Right ventricle myocardium superior (tissue), 1 donor: ENCODE data around the gene CLPSL2. TPM values are rescaled to one million over a fixed set of nuclear protein-coding genes. Genes with fewer than 3 reads are reported as not detected.
"Not testable (repeated sequence)": the region's sequence is repeated elsewhere in the genome, so short reads cannot be mapped to it uniquely, and the experiment has no call there.

Experiments used
- ATAC-seq: fragments of 200-7000 bp; cut with Tn5 transposase; one replicate; pipeline ENCODE4 v1.9.1; 2020; ENCODE audit warnings: mild to moderate bottlenecking; ENCODE audit not compliant: poor library complexity
- DNase-seq: peaks from one replicate; pipeline ENCODE4 v3.0.0-alpha.2; 2020
- intact Hi-C: fragments of 100-400 bp; cut with DNase I; formaldehyde crosslinking; loops from one replicate; pipeline ENCODE4 v1.11.2; 2022
- long read RNA-seq: library from polyadenylated mRNA; unstranded; transcript quantifications from one replicate; pipeline ENCODE4 v2.0.0, GENCODE V29; 2021
- total RNA-seq: library from RNA; stranded (reverse); fragmentation: NEBNext Ultra II Directional; extraction: Animal tissue kit (Norgen Biotek cat#: 25700); gene quantifications from one replicate; pipeline ENCODE4 v1.2.1, GENCODE V29; 2021
- donor health status: DM: no; HTN: yes; CAD: no; lungs with severe emphysema.

The CLPSL2 gene, protein sequence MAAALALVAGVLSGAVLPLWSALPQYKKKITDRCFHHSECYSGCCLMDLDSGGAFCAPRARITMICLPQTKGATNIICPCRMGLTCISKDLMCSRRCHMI
- total RNA-seq, result not detected
- long read RNA-seq, result 0 reads

DNA sequence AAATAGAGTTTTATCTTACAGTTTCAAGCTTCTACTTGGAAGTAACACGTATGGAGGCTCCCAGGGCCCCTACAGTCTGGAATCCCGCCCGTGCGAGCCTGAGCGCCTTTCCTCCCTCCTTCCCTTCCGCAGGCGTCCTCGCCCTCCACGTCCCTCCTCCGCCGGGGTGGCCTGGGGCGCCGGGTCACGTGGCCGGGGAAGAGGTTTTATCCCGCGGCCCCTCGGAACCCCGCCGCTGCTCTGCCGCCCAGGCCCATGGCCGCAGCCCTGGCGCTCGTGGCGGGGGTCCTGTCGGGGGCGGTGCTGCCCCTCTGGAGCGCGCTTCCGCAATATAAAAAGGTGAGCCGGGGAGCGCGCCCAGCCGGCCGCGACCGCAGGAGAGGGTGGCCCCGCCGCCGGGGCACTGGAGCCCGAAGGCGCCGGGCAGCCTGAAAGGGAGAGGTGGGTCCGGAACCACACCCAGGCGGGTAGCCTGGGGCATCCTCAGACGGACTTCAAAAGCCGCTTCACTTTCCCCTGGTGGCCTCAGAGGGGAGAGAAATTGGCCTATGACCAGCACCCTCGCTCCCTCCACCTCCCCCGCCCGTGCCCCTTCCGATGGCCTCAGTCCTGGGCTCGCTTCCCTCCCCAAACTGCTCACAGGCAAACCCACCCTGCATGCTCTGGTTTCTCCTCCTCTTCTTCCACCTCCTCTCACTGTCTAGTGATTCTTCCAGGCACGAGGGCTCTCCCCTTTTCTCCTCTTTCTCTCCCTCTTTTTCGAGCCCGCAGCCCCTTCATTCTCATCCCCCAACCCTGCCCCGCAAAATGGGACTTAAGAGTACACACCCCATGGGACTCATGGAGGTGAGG lies at the start of gene CLPSL2:
Gene CLPSL2, plus strand, starts transcription at position 235 of the 852 bp plus-strand sequence. Its CDS starts 21 bp downstream, at position 256.
- DNase-seq, result no peak
- peak; percentile 22 for ATAC-seq

DNA sequence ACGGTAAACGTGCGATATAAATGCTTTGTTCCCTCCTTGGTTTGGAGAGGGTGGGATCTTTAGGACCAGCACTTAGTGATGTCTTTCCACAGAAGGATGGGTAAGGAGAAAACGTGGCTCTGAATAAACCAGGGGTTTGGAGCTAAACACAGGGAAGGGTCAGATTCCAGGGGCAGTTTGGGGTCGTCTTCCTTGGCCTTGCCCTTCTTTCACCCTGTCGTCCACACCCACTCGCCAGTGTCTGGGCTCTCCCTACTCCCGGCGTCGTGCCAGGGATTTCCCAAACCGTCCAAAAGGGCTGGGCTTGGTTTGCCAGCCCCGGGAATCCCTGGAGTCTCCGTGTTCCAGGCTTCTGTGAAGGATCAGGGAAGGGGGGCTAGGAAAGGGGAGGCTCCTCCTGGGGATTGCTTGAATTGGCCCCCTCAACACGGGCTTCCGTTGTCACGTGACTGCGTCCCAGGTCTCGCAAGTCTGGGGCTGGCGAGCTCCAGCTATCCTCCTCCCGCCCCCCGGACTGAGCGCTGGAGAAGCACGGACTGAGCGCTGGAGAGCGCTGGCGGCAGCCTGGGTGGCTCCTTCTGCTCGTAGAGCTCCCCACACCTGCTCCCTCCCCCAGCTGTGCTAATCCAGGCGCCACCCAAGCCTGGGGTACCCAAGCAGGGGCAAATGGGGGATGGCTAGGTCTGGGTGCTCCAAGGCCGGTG lies 49.0 kb upstream of the CLPSL2 start:
- intact Hi-C loops, result no loop called here
- DNase-seq (peak; percentile 93), ATAC-seq (peak; percentile 31)

More for the DNA sequence above, at the start of gene CLPSL2:
- intact Hi-C loops, result no loop called here

GRCh38 chr6:35727935-35728682 lies 48.3 kb upstream of the CLPSL2 start:
- DNase-seq (peak; percentile 97), ATAC-seq (peak; percentile 66)
- intact Hi-C loops, result loop anchor here (2.0 kb wide), 1 partner anchor 39 kb away; the partner anchor contains the start of gene FKBP5

GRCh38 chr6:35728683-35729678 lies 47.4 kb upstream of the CLPSL2 start:
- intact Hi-C loops, result loop anchor here (2.0 kb wide), 1 partner anchor 40 kb away; the partner anchor contains the start of gene FKBP5
- peak; percentile 1 for ATAC-seq

DNA sequence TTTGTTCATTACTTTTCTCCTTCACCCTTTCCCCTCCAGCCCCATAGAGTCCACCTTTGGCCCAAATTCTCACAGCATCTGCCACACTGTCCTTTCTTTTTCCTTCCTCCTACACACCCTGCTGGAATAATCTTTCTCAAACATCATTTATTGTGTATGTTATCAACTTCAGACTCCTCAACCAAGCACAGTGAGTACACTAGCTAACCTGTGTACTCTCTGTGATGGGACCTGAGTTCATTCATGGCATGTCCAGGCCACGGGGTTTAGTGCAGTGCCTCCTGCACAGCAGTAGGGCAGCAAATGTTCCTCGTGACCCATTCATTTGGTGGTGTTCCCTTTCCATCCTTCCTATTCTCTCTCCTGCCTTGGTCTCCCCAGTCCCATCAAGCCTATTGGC lies 46.7 kb upstream of the CLPSL2 start:
- DNase-seq (no peak), ATAC-seq (no peak)
- intact Hi-C loops, result loop anchor here (2.0 to 5.0 kb wide), 2 partner anchors 41 to 127 kb away; partner anchors contain the start of gene FKBP5

More at GRCh38 chr6:35728683-35729678, 47.4 kb upstream of the CLPSL2 start:
- DNase-seq, result peak; percentile 83

DNA sequence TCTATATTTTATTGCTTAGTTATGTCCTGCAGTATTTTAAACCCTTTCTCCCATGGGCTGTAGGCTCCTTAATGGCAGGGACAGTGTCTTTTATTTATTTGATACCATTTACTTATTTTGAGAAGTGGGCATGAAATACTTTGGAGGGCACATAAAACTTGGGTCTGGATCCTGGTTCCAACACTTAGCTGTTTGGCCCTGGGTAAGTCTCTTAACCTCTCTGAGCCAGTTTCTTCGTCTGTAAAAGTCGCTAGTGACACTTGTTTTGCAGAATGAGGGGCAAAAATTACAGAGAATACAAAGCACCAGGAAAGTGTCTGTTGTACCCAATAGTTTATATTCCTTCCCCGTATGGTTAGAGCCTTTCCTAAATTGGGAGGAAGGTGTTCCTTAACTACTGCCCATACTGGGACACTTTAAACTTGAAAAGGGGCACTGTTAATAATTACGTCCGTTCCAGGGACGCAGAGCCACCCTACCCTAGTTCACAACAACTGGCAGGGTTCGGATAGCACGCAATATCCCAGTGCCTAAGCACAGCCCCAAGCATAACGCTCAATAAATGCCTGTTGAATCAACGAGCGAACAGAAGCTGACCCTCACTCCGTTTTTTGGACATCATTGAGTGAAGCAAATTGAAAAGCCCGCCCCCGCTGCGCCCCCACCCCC lies 45.5 kb upstream of the CLPSL2 start:
- DNase-seq (no peak), ATAC-seq (no peak)
- intact Hi-C loops, result loop anchor here (5.0 kb wide), 1 partner anchor 129 kb away; no protein-coding TSS in a partner anchor

GRCh38 chr6:35731414-35731735 lies 45.0 kb upstream of the CLPSL2 start:
- peak; percentile 99 for DNase-seq
- intact Hi-C loops, result loop anchor here (5.0 kb wide), 1 partner anchor 129 kb away; no protein-coding TSS in a partner anchor
- peak; percentile 61 for ATAC-seq

DNA sequence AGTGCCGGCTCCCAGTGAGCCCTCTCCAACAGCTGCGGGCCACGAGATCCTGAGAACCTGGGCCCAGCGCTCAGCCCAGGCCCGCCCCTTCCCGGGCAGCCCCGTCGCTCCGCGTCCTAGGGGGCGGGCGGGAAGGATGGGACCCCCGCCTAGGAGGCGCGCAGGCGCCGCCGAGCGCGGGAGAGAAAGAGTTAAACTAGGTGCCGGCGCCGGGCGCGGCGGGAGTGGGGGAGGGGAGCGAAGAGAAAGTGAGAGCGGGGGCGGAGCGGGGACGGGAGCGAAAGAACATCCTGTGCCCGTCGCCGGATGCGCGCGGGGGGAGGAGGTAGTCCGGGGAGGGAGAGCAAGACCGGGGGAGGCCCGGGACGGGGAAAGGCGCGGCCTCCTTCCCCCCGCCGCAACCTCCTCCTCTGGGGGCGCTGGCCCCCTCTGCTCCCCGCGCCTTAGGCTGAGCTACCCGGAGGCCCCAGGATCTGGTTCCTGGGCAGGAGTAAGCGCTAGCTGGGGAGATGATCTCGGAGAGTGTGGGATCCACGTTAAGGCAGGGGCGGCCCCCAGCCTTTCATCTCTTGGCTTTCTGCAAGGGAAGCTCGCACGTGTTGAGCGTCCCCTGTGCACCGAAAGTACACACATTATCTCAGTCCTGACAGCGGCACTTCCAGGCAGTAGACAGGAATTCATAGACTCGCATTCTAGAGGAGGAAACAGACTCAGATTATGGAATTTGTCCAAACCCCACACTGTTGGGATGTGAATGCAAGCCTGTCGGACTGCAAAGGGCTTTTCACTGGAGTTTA lies 44.5 kb upstream of the CLPSL2 start:
- ATAC-seq (peak; percentile 72), DNase-seq (peak; percentile 99)
- intact Hi-C loops, result loop anchor here (5.0 kb wide), 1 partner anchor 130 kb away; no protein-coding TSS in a partner anchor

DNA sequence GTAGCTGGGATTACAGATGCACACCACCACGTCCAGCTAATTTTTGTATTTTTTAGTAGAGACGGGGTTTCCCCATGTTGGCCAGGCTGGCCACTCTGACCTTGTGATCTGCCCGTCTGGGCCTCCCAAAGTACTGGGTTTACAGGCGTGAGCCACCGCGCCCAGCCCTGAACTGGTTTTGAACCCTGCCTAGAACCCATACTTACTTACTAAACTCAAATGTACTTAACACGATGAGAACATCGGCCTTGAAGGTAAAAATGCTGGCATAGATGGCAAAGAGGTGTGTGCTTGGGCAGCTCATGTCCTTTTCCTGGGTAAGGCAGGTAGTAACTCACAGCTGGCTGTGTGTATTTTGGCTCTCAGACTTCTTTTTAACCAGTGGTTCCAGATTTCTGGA lies 42.8 kb upstream of the CLPSL2 start:
- DNase-seq (no peak), ATAC-seq (no peak)
- intact Hi-C loops, result loop anchor here (5.0 kb wide), 1 partner anchor 131 kb away; no protein-coding TSS in a partner anchor

DNA sequence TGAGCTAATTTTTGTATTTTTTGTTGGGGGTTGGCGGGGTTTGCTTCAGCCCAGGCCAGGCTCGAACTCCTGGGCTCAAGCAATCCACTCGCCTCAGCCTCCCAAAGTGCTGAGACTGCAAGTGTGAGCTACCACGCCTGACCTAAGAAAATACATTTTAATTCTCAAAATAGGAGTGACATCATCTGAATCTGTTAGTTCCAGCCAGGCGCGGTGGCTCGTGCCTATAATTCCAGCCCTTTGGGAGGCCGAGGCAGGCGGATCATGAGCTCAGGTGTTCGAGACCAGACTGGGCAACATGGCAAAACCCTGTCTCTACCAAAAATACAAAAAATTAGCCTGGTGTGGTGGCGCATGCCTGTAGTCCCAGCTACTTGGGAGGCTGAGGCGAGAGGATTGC lies 42.1 kb upstream of the CLPSL2 start:
- not testable (repeated sequence) for ATAC-seq
- intact Hi-C loops, result loop anchor here (5.0 kb wide), 1 partner anchor 132 kb away; no protein-coding TSS in a partner anchor

DNA sequence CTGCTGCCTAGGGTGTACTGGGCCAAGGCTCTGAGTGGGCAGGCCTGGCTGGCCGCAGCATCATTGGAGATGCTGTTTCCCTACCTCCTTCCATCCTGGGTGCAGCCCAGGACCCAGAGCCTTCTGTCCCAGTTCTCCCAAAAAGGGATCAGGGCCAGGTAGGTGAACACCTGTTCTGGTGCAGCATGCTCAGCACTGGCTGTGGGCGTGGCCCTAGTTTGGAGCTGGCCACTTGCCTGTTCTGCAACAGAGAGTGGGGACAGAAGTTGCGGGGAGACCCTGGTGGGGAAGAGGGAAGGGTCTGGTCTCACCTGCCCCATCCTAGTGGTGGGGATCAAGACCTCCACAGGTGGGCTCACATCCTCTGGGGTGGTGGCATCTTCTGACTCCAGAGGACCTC lies 40.9 kb upstream of the CLPSL2 start:
- no peak for DNase-seq
- intact Hi-C loops, result no loop called here
- ATAC-seq, result no peak

More for the DNA sequence above, 42.1 kb upstream of the CLPSL2 start:
- not testable (repeated sequence) for DNase-seq

DNA sequence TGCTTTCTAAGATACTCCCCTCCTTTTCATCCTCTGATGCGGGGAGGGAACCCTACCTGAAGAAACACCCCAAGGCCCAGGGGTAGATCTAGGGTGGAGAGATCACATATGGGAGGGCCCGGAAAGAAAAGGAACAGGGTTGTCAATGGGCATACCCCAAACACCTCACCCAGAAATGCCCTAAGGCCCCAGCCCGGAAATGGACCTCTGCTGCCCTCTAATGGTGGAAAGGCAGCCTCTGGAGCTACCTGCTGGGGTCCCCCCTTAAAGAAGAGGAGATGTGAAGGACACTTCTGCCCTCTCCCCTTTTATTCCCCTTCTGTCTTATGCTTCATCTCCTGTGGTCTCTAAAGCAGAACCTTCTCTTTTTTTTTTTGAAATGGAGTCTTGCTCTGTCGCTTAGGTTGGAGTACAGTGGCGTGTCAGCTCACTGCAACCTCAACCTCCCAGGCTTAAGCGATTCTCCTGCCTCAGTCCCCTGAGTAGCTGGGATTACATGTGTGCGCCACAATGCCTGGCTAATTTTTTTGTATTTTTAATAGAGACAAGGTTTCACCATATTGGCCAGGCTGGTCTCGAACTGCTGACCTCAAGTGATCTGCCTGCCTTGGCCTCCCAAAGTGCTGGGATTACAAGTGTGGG lies 40.0 kb upstream of the CLPSL2 start:
- intact Hi-C loops, result loop anchor here (1.0 to 2.0 kb wide), 2 partner anchors 153 to 214 kb away; no protein-coding TSS in a partner anchor
- peak; percentile 48 for ATAC-seq
- DNase-seq, result peak; percentile 84

DNA sequence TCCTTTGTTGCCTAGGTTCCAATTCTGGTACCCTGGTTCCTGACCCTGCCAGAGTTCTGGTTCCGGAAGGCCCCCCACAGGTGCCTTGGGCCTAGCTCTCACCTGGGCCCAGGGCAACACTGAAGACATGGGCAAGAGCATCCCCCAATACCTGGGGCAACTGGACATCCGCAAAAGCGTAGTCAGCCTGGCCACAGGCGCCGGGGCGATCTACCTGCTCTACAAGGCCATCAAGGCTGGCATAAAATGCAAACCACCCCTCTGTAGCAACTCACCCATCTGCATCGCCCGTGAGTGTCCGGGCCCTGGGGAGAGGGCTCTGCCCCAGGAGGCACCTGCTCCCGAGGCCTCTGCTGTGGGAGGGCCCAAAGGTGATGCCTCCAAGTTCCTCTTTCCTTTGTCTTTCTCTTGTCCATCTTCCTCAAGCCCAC lies 39.4 kb upstream of the CLPSL2 start, which contains the start of gene ARMC12:
Gene ARMC12, plus strand, starts transcription at position 51 of the 431 bp plus-strand sequence. Its CDS starts 77 bp downstream, at position 128.
- intact Hi-C loops, result loop anchor here (1.0 to 2.0 kb wide), 2 partner anchors 154 to 214 kb away; no protein-coding TSS in a partner anchor
- ATAC-seq (no peak), DNase-seq (peak; percentile 49)

DNA sequence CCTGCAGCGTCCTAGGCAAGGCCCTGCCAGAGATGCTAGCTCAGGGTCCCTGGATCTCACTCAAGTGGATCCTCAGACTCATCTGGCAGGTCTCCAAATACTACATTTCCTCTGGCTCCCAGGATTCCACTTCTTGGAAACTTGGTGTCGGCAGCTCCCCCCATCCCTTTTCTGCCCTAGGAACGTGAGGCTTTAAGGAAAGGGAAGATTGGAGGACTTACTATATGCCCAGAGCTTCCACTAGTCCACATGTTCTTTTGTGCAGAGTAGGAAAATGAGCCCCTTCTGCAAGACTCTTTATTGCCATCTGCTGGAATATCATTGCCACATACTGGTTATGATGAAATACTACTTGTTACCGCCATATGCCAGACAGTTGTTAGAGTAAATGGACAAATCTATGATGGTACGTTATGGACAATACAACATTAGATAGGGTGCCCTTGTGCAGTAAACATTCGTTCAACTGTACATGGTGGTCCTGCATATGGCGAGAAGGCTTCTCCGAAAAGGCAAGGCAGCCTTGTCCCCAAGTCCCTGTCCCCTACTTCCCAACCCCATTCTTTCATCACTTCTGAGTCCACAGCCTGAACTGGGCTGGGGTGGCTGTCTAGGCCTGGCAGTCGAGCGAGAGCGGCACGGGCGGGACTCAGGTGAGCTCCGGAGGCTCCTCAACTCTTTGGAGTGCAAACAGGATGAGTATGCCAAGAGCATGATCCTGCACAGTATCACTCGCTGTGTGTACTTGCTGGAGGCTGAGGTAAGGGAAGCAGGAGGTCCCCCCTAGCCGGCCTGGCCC lies 38.8 kb upstream of the CLPSL2 start:
- DNase-seq, result no peak
- ATAC-seq, result peak; percentile 85
- intact Hi-C loops, result loop anchor here (2.0 kb wide), 1 partner anchor 215 kb away; no protein-coding TSS in a partner anchor
